ENCODE measurements around the gene PRH2. TPM values are rescaled to one million over a fixed set of nuclear protein-coding genes. Genes with fewer than 3 reads are reported as not detected.

The PRH2 gene
- total RNA-seq, 1 experiment from 2014 or later: not detected

- intact Hi-C loops (cut with micrococcal nuclease): no loop called here
- Mint-ChIP-seq H3K27me3 (ENCODE audit: insufficient read depth, unreplicated experiment) (no peaks in the 10 kb centered on the region), H3K4me3 (ENCODE audit: unreplicated experiment) (no peak overlapping the region), H3K27ac (ENCODE audit: low read depth, unreplicated experiment) (no peak overlapping the region), H3K36me3 (ENCODE audit: insufficient read depth, unreplicated experiment) (no peaks in the 10 kb centered on the region), H3K4me1 (ENCODE audit: insufficient read depth, unreplicated experiment) (no peaks in the 10 kb centered on the region), H3K9me3 (ENCODE audit: unreplicated experiment) (peaks cover 8% of the 10 kb centered on the region)
- ChIA-PET POLR2A (no interaction called here), CTCF (interaction anchor here (0.6 kb wide), 1 partner anchor 144 kb away, joined by 3 read pairs; no protein-coding TSS in a partner anchor)
- DNase-seq (ENCODE audit: unreplicated experiment): no peak
- no TSS peak for BruUV-seq (replicated peaks)
- TF ChIP-seq CTCF (IDR thresholded peaks at IDR 0.05; ENCODE audit: unreplicated experiment): no peak
These were observed 32.2 kb upstream of the PRH2 start for GRCh38 chr12:10896854-10897253.

GRCh38 chr12:10900530-10900929 lies 28.5 kb upstream of the PRH2 start:
- intact Hi-C loops (cut with micrococcal nuclease): no loop called here
- no peak for DNase-seq (ENCODE audit: unreplicated experiment)
- Mint-ChIP-seq H3K36me3 (ENCODE audit: insufficient read depth, unreplicated experiment) (no peaks in the 10 kb centered on the region), H3K4me1 (ENCODE audit: insufficient read depth, unreplicated experiment) (no peaks in the 10 kb centered on the region), H3K27ac (ENCODE audit: low read depth, unreplicated experiment) (no peak overlapping the region), H3K4me3 (ENCODE audit: unreplicated experiment) (no peak overlapping the region), H3K27me3 (ENCODE audit: insufficient read depth, unreplicated experiment) (no peaks in the 10 kb centered on the region), H3K9me3 (ENCODE audit: unreplicated experiment) (peaks cover 8% of the 10 kb centered on the region)
- CTCF ChIA-PET: interaction anchor here (0.6 kb wide), 1 partner anchor 13 kb away, joined by 3 read pairs; no protein-coding TSS in a partner anchor
- no TSS peak for BruUV-seq (replicated peaks)
- POLR2A ChIA-PET: no interaction called here
- no peak for TF ChIP-seq CTCF (IDR thresholded peaks at IDR 0.05; ENCODE audit: unreplicated experiment)

- no TSS peak for BruUV-seq (replicated peaks)
- Mint-ChIP-seq H3K9me3 (ENCODE audit: unreplicated experiment) (peaks cover 8% of the 10 kb centered on the region), H3K36me3 (ENCODE audit: insufficient read depth, unreplicated experiment) (no peaks in the 10 kb centered on the region), H3K27ac (ENCODE audit: low read depth, unreplicated experiment) (no peak overlapping the region), H3K4me3 (ENCODE audit: unreplicated experiment) (no peak overlapping the region), H3K4me1 (ENCODE audit: insufficient read depth, unreplicated experiment) (no peaks in the 10 kb centered on the region), H3K27me3 (ENCODE audit: insufficient read depth, unreplicated experiment) (no peaks in the 10 kb centered on the region)
- POLR2A ChIA-PET: no interaction called here
- intact Hi-C loops (cut with micrococcal nuclease): no loop called here
- no peak for DNase-seq (ENCODE audit: unreplicated experiment)
- no peak for TF ChIP-seq CTCF (IDR thresholded peaks at IDR 0.05; ENCODE audit: unreplicated experiment)
- CTCF ChIA-PET: no interaction called here
These were observed 28.1 kb upstream of the PRH2 start for GRCh38 chr12:10900972-10901371.

DNA sequence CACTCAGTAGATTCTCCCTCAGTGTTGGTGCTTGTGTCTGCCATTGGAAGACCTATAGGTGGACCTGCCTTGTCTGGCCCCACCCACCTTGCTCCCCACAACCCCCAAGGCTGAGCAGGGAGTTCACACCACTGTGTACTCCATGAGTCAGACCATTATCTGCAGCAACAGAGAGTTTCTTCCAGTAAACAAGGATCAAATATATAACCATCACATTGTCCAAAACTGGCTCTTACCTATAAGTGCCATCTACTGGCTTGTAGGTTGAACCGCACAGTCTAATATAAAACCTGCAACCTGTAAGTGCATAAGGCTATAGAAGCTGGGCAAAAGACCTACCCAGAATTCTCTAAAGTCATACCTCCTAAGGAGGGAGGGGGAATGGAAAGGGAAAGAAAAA lies 27.6 kb upstream of the PRH2 start:
- CTCF ChIA-PET: no interaction called here
- H3K27ac Mint-ChIP-seq (ENCODE audit: low read depth, unreplicated experiment): no peak overlapping the region

More for the DNA sequence above, 27.6 kb upstream of the PRH2 start:
- BruUV-seq (replicated peaks): no TSS peak
- DNase-seq (ENCODE audit: unreplicated experiment): no peak
- H3K9me3 Mint-ChIP-seq (ENCODE audit: unreplicated experiment): peaks cover 8% of the 10 kb centered on the region
- intact Hi-C loops (cut with micrococcal nuclease): no loop called here
- H3K4me1 Mint-ChIP-seq (ENCODE audit: insufficient read depth, unreplicated experiment): no peaks in the 10 kb centered on the region
- no peaks in the 10 kb centered on the region for H3K27me3 Mint-ChIP-seq (ENCODE audit: insufficient read depth, unreplicated experiment)
- POLR2A ChIA-PET: interaction anchor here (0.9 kb wide), 1 partner anchor 270 kb away, joined by 3 read pairs; no protein-coding TSS in a partner anchor
- no peak for TF ChIP-seq CTCF (IDR thresholded peaks at IDR 0.05; ENCODE audit: unreplicated experiment)
- H3K36me3 Mint-ChIP-seq (ENCODE audit: insufficient read depth, unreplicated experiment): no peaks in the 10 kb centered on the region
- no peak overlapping the region for H3K4me3 Mint-ChIP-seq (ENCODE audit: unreplicated experiment)
